Measurements from ENCODE around the gene CCDC97.

CCDC97 gene

DNA sequence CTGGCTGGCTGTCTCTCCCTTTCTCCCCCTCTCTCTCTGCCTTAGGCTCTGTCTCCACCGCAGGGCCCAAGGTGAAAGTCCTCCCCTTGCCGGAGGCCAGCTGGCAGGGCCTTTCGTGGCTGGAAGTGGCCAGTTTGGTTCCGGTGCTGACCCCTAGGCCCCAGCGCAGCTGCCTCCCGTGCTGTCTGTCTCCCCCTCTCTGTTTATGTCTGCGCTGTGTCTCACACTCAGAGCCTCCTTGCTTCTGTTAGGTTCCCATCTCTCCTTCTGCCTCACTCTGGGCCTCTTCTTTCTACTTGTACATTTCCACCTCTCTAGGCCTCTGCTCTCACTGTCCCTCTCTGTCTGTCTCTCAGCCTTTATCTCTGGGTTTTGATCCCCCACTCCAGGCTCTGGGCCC lies 13.1 kb downstream of the CCDC97 start:
- TF ChIP-seq ZNF70 (CRISPR knock-in tag; IDR thresholded peaks at IDR 0.05) (no peak), ZFP3 (CRISPR knock-in tag; IDR thresholded peaks at IDR 0.05) (no peak), BACH2 (CRISPR knock-in tag; IDR thresholded peaks at IDR 0.05; ENCODE audit: borderline replicate concordance) (no peak), RARB (CRISPR knock-in tag; IDR thresholded peaks at IDR 0.05) (no peak), TCF4 (CRISPR knock-in tag; IDR thresholded peaks at IDR 0.05; ENCODE audit: borderline replicate concordance) (no peak), ZC3H10 (CRISPR knock-in tag; IDR thresholded peaks at IDR 0.05) (no peak), SNAI2 (CRISPR knock-in tag; IDR thresholded peaks at IDR 0.05) (no peak), OSR1 (CRISPR knock-in tag; IDR thresholded peaks at IDR 0.05) (no peak), PPARA (CRISPR knock-in tag; IDR thresholded peaks at IDR 0.05; ENCODE audit: borderline replicate concordance) (no peak), GLIS3 (CRISPR knock-in tag; IDR thresholded peaks at IDR 0.05) (no peak)
- TF ChIP-seq, protein P1, sequence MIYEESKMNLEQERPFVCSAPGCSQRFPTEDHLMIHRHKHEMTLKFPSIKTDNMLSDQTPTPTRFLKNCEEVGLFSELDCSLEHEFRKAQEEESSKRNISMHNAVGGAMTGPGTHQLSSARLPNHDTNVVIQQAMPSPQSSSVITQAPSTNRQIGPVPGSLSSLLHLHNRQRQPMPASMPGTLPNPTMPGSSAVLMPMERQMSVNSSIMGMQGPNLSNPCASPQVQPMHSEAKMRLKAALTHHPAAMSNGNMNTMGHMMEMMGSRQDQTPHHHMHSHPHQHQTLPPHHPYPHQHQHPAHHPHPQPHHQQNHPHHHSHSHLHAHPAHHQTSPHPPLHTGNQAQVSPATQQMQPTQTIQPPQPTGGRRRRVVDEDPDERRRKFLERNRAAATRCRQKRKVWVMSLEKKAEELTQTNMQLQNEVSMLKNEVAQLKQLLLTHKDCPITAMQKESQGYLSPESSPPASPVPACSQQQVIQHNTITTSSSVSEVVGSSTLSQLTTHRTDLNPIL (CRISPR knock-in tag; IDR thresholded peaks at IDR 0.05; ENCODE audit: low read depth) = no peak
- TF ChIP-seq, protein P2, sequence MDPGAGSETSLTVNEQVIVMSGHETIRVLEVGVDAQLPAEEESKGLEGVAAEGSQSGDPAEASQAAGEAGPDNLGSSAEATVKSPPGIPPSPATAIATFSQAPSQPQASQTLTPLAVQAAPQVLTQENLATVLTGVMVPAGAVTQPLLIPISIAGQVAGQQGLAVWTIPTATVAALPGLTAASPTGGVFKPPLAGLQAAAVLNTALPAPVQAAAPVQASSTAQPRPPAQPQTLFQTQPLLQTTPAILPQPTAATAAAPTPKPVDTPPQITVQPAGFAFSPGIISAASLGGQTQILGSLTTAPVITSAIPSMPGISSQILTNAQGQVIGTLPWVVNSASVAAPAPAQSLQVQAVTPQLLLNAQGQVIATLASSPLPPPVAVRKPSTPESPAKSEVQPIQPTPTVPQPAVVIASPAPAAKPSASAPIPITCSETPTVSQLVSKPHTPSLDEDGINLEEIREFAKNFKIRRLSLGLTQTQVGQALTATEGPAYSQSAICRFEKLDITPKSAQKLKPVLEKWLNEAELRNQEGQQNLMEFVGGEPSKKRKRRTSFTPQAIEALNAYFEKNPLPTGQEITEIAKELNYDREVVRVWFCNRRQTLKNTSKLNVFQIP (CRISPR knock-in tag; IDR thresholded peaks at IDR 0.05; ENCODE audit: borderline replicate concordance, low read depth) = no peak
- TF ChIP-seq, protein P3, sequence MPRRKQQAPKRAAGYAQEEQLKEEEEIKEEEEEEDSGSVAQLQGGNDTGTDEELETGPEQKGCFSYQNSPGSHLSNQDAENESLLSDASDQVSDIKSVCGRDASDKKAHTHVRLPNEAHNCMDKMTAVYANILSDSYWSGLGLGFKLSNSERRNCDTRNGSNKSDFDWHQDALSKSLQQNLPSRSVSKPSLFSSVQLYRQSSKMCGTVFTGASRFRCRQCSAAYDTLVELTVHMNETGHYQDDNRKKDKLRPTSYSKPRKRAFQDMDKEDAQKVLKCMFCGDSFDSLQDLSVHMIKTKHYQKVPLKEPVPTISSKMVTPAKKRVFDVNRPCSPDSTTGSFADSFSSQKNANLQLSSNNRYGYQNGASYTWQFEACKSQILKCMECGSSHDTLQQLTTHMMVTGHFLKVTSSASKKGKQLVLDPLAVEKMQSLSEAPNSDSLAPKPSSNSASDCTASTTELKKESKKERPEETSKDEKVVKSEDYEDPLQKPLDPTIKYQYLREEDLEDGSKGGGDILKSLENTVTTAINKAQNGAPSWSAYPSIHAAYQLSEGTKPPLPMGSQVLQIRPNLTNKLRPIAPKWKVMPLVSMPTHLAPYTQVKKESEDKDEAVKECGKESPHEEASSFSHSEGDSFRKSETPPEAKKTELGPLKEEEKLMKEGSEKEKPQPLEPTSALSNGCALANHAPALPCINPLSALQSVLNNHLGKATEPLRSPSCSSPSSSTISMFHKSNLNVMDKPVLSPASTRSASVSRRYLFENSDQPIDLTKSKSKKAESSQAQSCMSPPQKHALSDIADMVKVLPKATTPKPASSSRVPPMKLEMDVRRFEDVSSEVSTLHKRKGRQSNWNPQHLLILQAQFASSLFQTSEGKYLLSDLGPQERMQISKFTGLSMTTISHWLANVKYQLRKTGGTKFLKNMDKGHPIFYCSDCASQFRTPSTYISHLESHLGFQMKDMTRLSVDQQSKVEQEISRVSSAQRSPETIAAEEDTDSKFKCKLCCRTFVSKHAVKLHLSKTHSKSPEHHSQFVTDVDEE (CRISPR knock-in tag; IDR thresholded peaks at IDR 0.05) = no peak
- TF ChIP-seq, protein P4, sequence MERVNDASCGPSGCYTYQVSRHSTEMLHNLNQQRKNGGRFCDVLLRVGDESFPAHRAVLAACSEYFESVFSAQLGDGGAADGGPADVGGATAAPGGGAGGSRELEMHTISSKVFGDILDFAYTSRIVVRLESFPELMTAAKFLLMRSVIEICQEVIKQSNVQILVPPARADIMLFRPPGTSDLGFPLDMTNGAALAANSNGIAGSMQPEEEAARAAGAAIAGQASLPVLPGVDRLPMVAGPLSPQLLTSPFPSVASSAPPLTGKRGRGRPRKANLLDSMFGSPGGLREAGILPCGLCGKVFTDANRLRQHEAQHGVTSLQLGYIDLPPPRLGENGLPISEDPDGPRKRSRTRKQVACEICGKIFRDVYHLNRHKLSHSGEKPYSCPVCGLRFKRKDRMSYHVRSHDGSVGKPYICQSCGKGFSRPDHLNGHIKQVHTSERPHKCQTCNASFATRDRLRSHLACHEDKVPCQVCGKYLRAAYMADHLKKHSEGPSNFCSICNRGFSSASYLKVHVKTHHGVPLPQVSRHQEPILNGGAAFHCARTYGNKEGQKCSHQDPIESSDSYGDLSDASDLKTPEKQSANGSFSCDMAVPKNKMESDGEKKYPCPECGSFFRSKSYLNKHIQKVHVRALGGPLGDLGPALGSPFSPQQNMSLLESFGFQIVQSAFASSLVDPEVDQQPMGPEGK (CRISPR knock-in tag; IDR thresholded peaks at IDR 0.05; ENCODE audit: borderline replicate concordance) = no peak
- TF ChIP-seq, protein P5, sequence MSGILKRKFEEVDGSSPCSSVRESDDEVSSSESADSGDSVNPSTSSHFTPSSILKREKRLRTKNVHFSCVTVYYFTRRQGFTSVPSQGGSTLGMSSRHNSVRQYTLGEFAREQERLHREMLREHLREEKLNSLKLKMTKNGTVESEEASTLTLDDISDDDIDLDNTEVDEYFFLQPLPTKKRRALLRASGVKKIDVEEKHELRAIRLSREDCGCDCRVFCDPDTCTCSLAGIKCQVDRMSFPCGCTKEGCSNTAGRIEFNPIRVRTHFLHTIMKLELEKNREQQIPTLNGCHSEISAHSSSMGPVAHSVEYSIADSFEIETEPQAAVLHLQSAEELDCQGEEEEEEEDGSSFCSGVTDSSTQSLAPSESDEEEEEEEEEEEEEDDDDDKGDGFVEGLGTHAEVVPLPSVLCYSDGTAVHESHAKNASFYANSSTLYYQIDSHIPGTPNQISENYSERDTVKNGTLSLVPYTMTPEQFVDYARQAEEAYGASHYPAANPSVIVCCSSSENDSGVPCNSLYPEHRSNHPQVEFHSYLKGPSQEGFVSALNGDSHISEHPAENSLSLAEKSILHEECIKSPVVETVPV (CRISPR knock-in tag; IDR thresholded peaks at IDR 0.05) = no peak
- ATAC-seq = peak; percentile 2

- no peak for TF ChIP-seq GLIS3 (CRISPR knock-in tag; IDR thresholded peaks at IDR 0.05)
- no peak for TF ChIP-seq ESRRG (CRISPR knock-in tag; IDR thresholded peaks at IDR 0.05)
- TF ChIP-seq ARNTL (CRISPR knock-in tag; IDR thresholded peaks at IDR 0.05; ENCODE audit: borderline replicate concordance, low read depth) = no peak
- no peak for TF ChIP-seq ZFP30 (CRISPR knock-in tag; IDR thresholded peaks at IDR 0.05)
- TF ChIP-seq, protein P4 (CRISPR knock-in tag; IDR thresholded peaks at IDR 0.05; ENCODE audit: borderline replicate concordance) = peak; percentile 99
- no peak for TF ChIP-seq ZNF70 (CRISPR knock-in tag; IDR thresholded peaks at IDR 0.05)
- peak; percentile 81 for TF ChIP-seq TCF4 (CRISPR knock-in tag; IDR thresholded peaks at IDR 0.05; ENCODE audit: borderline replicate concordance)
- no peak for TF ChIP-seq ZNF565 (CRISPR knock-in tag; conservative IDR thresholded peaks at IDR 0.05; ENCODE audit: low read depth)
- TF ChIP-seq ZNF8 (CRISPR knock-in tag; IDR thresholded peaks at IDR 0.05) = no peak
- TF ChIP-seq, protein P2 (CRISPR knock-in tag; IDR thresholded peaks at IDR 0.05; ENCODE audit: borderline replicate concordance, low read depth) = no peak
- TF ChIP-seq CSDC2 (CRISPR knock-in tag; IDR thresholded peaks at IDR 0.05) = peak; percentile 35; the same call in 1 of the 2 replicates
- TF ChIP-seq RARB (CRISPR knock-in tag; IDR thresholded peaks at IDR 0.05) = no peak; the same call in 1 of the 2 replicates
- TF ChIP-seq, protein P1 (CRISPR knock-in tag; IDR thresholded peaks at IDR 0.05; ENCODE audit: low read depth) = no peak
- TF ChIP-seq ZFP3 (CRISPR knock-in tag; IDR thresholded peaks at IDR 0.05) = no peak; the same call in 1 of the 2 replicates
- ATAC-seq = peak; percentile 74
Observed at GRCh38 chr19:41323430-41324125, 13.6 kb downstream of the CCDC97 start.

Data from SK-N-SH treated with all-trans-retinoic acid at 6 μM for 48 hours (cell line).